Measurements from ENCODE around the gene ADRB2.
A peak's percentile ranks its signal among the peaks of the same experiment; 100 is the strongest.

Gene ADRB2

GRCh38 chr5:148831590-148832565 lies 5.5 kb downstream of the ADRB2 start:
- no peak for DNase-seq

GRCh38 chr5:148833122-148833521 lies 6.7 kb downstream of the ADRB2 start:
- no peak for DNase-seq

GRCh38 chr5:148833925-148834324 lies 7.5 kb downstream of the ADRB2 start:
- DNase-seq, result no peak

GRCh38 chr5:148834689-148835088 lies 8.3 kb downstream of the ADRB2 start:
- no peak for DNase-seq

GRCh38 chr5:148836272-148837250 lies 10.2 kb downstream of the ADRB2 start:
- no peak for DNase-seq

- no peak for DNase-seq
Measured at GRCh38 chr5:148837383-148837782, 11.0 kb downstream of the ADRB2 start.

GRCh38 chr5:148838357-148838756 lies 11.9 kb downstream of the ADRB2 start:
- DNase-seq, result no peak

GRCh38 chr5:148839960-148840359 lies 13.5 kb downstream of the ADRB2 start:
- DNase-seq, result no peak

- DNase-seq, result peak; percentile 23
Measured at GRCh38 chr5:148840531-148840930, 14.1 kb downstream of the ADRB2 start.

GRCh38 chr5:148841519-148841918 lies 15.1 kb downstream of the ADRB2 start:
- no peak for DNase-seq

- DNase-seq, result no peak
Measured at GRCh38 chr5:148842161-148842560, 15.8 kb downstream of the ADRB2 start.

GRCh38 chr5:148843510-148844318 lies 17.3 kb downstream of the ADRB2 start:
- no peak for DNase-seq

- peak; percentile 9 for DNase-seq
Measured at GRCh38 chr5:148844433-148845280, 18.2 kb downstream of the ADRB2 start.

- peak; percentile 12 for DNase-seq
Measured at GRCh38 chr5:148846930-148847329, 20.5 kb downstream of the ADRB2 start.

GRCh38 chr5:148847456-148847855 lies 21.0 kb downstream of the ADRB2 start:
- no peak for DNase-seq

- no peak for DNase-seq
Measured at GRCh38 chr5:148848393-148849031, 22.1 kb downstream of the ADRB2 start.

- DNase-seq, result no peak
Measured at GRCh38 chr5:148849461-148849860, 23.1 kb downstream of the ADRB2 start.

GRCh38 chr5:148850836-148851235 lies 24.4 kb downstream of the ADRB2 start:
- DNase-seq, result no peak

- no peak for DNase-seq
Measured at GRCh38 chr5:148853868-148854267, 27.5 kb downstream of the ADRB2 start.

GRCh38 chr5:148855249-148856008 lies 29.0 kb downstream of the ADRB2 start:
- no peak for DNase-seq
